Osteoblast (primary cell): ENCODE results near the gene CFAP210. TPM values are rescaled to one million over a fixed set of nuclear protein-coding genes. Genes with fewer than 3 reads are reported as not detected.
A peak's percentile ranks its signal among the peaks of the same experiment; 100 is the strongest.

Experiments used
- DNase-seq: peaks from one replicate; pipeline ENCODE4 v3.0.0; 2011; ENCODE audit warnings: low spot score, mixed read lengths; ENCODE audit not compliant: insufficient read length; ENCODE audit errors: missing footprints
- H2AFZ ChIP-seq: 2 replicates; pipeline ENCODE4 v1.6.0; 2011; ENCODE audit warnings: mild to moderate bottlenecking, low read length
- H3K27ac ChIP-seq: 2 replicates; pipeline ENCODE4 v1.5.1; 2011; ENCODE audit warnings: mild to moderate bottlenecking, low read depth, low read length, moderate library complexity
- H3K27me3 ChIP-seq: 2 replicates; pipeline ENCODE4 v1.6.0; 2012; ENCODE audit warnings: mild to moderate bottlenecking, control low read depth, inconsistent platforms, low read length, moderate library complexity; ENCODE audit not compliant: insufficient read depth
- H3K36me3 ChIP-seq: 2 replicates; pipeline ENCODE4 v1.5.1; 2011; ENCODE audit warnings: mild to moderate bottlenecking, low read length, control low read depth, moderate library complexity; ENCODE audit not compliant: insufficient read depth
- H3K4me1 ChIP-seq: 2 replicates; pipeline ENCODE4 v1.5.1; 2011; ENCODE audit warnings: mild to moderate bottlenecking, low read length, control low read depth, moderate library complexity; ENCODE audit not compliant: insufficient read depth
- H3K4me2 ChIP-seq: 2 replicates; pipeline ENCODE4 v1.6.0; 2011; ENCODE audit warnings: mild to moderate bottlenecking, low read length; ENCODE audit not compliant: insufficient read depth
- H3K4me3 ChIP-seq: fragments of 200-600 bp; sonication (generic); 3 replicates; pipeline ENCODE4 v1.5.1; 2012; ENCODE audit warnings: mild to moderate bottlenecking, low read length, inconsistent platforms; ENCODE audit not compliant: insufficient read depth
- H3K79me2 ChIP-seq: 2 replicates; pipeline ENCODE4 v1.6.0; 2012; ENCODE audit warnings: mild to moderate bottlenecking, low read length, control low read depth, inconsistent platforms; ENCODE audit not compliant: insufficient read depth
- H3K9me3 ChIP-seq: 2 replicates; pipeline ENCODE4 v1.5.1; 2011; ENCODE audit warnings: low read depth, low read length, control low read depth
- H4K20me1 ChIP-seq: 2 replicates; pipeline ENCODE4 v1.6.0; 2012; ENCODE audit warnings: mild to moderate bottlenecking, low read length, control low read depth; ENCODE audit not compliant: insufficient read depth
- CTCF ChIP-seq: IDR thresholded peaks from 2 replicates; pipeline ENCODE4 v1.5.1; 2011; ENCODE audit warnings: mild to moderate bottlenecking, low read depth, low read length, moderate library complexity; ENCODE audit errors: extremely low read depth
- total RNA-seq: library from RNA; depleted of rRNA; stranded (reverse); fragments of >200 nt; gene quantifications from 2 replicates; pipeline ENCODE4 v1.2.3, GENCODE V29; 2012

CFAP210 gene
- total RNA-seq, 1 donor: 0.36 TPM

DNA sequence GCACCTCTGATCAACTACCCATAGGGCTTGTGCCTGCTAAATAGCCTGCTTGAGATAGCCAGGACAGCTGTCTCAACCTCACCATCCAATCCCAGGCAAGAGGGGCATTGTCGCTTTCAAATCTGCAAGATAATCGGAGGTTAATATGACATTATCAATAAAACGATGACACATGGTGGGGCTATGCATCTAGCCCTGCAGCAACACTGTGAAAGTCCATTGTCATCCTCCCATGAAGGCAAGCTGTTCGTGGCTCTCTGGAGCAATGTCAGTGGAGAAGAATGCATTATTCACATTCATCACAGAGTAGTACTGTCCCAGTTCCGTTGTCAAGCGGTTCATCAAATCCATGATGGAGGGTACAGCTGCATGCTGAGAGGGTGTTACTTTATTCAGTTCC is 20.5 kb upstream of the CFAP210 start:
- Histone ChIP-seq H4K20me1 (no peaks in the 10 kb centered on the region), H3K9me3 (no peaks in the 10 kb centered on the region), H3K4me1 (peaks cover 17% of the 10 kb centered on the region), H3K27ac (no peak overlapping the region), H3K4me3 (no peak overlapping the region), H2AFZ (no peak overlapping the region), H3K79me2 (no peaks in the 10 kb centered on the region), H3K36me3 (no peaks in the 10 kb centered on the region), H3K27me3 (no peaks in the 10 kb centered on the region), H3K4me2 (peak overlapping the region; percentile 77)
- no peak for TF ChIP-seq CTCF
- DNase-seq: no peak

GRCh38 chr2:169713331-169713730 is 19.1 kb upstream of the CFAP210 start:
- no peak for TF ChIP-seq CTCF
- no peak overlapping the region for H3K27ac ChIP-seq
- H3K79me2 ChIP-seq: no peaks in the 10 kb centered on the region
- no peaks in the 10 kb centered on the region for H3K27me3 ChIP-seq
- DNase-seq: no peak
- no peak overlapping the region for H3K4me3 ChIP-seq
- no peaks in the 10 kb centered on the region for H3K9me3 ChIP-seq
- H3K4me1 ChIP-seq: peaks cover 17% of the 10 kb centered on the region
- no peaks in the 10 kb centered on the region for H4K20me1 ChIP-seq
- no peak overlapping the region for H2AFZ ChIP-seq
- no peaks in the 10 kb centered on the region for H3K36me3 ChIP-seq
- H3K4me2 ChIP-seq: no peak overlapping the region

GRCh38 chr2:169712791-169713227 is 18.6 kb upstream of the CFAP210 start:
- Histone ChIP-seq H4K20me1 (no peaks in the 10 kb centered on the region), H3K9me3 (no peaks in the 10 kb centered on the region), H3K27me3 (no peaks in the 10 kb centered on the region), H2AFZ (no peak overlapping the region), H3K4me3 (no peak overlapping the region), H3K36me3 (no peaks in the 10 kb centered on the region), H3K79me2 (no peaks in the 10 kb centered on the region), H3K27ac (no peak overlapping the region), H3K4me1 (peaks cover 17% of the 10 kb centered on the region), H3K4me2 (no peak overlapping the region)
- no peak for DNase-seq
- TF ChIP-seq CTCF: no peak

DNA sequence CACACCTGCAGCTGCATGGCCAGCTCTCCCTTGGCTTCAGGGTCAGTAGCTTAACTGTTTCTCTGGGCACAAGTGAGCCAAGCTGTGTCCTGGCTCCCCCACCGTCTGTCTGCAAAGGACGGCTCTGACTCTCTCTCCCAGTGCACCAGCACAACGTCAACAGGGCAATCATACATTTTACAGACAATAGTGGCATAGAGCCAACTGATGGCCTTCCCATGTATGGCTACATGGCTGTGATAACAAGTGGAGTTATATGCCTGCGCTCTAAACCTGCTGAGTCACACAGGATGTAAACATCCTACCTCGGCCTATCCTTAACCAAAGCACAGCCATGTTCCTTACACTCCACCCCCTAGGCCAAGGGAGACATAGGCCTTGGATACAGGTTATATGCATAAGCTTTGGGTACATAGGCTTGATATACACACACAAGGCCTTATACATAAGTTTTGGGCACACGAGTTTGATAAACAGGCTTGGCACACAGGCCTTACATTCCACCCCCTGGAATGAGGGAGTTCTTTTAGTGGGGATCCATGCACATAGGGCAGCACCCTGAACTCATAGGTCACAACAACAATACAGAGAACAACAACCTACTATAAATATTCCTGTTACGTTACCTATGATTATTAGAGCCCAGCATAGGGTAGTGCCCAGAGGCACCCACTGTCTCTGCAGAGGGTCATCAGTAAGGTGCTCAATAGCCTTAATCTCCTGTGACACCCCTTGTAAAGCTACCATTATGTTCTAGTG is 17.7 kb upstream of the CFAP210 start:
- Histone ChIP-seq H3K9me3 (no peaks in the 10 kb centered on the region), H3K27ac (no peak overlapping the region), H3K79me2 (no peaks in the 10 kb centered on the region), H3K36me3 (no peaks in the 10 kb centered on the region), H2AFZ (no peak overlapping the region), H3K27me3 (no peaks in the 10 kb centered on the region), H3K4me3 (no peak overlapping the region), H4K20me1 (no peaks in the 10 kb centered on the region), H3K4me1 (peaks cover 17% of the 10 kb centered on the region), H3K4me2 (no peak overlapping the region)
- DNase-seq: no peak
- no peak for TF ChIP-seq CTCF
